ENCODE data around the gene KATNBL1.

KATNBL1 gene

DNA sequence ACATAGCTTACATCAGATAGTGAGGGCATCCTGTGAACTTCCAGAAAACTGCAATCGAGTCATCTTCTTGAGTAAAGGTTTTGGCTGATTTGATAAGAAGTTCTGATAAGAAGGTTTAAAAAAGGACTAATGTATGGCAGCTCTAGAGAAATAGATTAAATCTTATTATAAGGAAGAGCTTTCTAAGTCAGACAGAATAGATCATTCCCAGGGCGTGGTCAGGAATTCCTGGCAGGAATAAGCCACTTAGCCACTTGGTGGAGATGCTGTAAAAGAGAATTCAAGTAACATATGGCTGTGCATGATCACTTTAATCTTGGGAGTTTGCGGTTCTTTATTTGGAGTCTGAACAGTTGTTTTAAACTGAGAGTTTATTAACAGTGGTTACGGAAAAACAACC is 90.6 kb downstream of the KATNBL1 start:
- H3K4me3 ChIP-seq (replicated peaks; ENCODE audit: low read depth, low read length), result no peak overlapping the region
- peak; percentile 4 for DNase-seq (ENCODE audit: low read depth)
- TF ChIP-seq, protein P1, sequence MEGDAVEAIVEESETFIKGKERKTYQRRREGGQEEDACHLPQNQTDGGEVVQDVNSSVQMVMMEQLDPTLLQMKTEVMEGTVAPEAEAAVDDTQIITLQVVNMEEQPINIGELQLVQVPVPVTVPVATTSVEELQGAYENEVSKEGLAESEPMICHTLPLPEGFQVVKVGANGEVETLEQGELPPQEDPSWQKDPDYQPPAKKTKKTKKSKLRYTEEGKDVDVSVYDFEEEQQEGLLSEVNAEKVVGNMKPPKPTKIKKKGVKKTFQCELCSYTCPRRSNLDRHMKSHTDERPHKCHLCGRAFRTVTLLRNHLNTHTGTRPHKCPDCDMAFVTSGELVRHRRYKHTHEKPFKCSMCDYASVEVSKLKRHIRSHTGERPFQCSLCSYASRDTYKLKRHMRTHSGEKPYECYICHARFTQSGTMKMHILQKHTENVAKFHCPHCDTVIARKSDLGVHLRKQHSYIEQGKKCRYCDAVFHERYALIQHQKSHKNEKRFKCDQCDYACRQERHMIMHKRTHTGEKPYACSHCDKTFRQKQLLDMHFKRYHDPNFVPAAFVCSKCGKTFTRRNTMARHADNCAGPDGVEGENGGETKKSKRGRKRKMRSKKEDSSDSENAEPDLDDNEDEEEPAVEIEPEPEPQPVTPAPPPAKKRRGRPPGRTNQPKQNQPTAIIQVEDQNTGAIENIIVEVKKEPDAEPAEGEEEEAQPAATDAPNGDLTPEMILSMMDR (IDR thresholded peaks at IDR 0.05; ENCODE audit: low read length, missing control alignments), result no peak

- no peak overlapping the region for H3K4me3 ChIP-seq (replicated peaks; ENCODE audit: low read depth, low read length)
- TF ChIP-seq, protein P1 (IDR thresholded peaks at IDR 0.05; ENCODE audit: low read length, missing control alignments), result no peak
- DNase-seq (ENCODE audit: low read depth), result no peak
Observed at GRCh38 chr15:34116620-34117019, 93.3 kb downstream of the KATNBL1 start.

- TF ChIP-seq, protein P1 (IDR thresholded peaks at IDR 0.05; ENCODE audit: low read length, missing control alignments), result no peak
- no peak for DNase-seq (ENCODE audit: low read depth)
- no peak overlapping the region for H3K4me3 ChIP-seq (replicated peaks; ENCODE audit: low read depth, low read length)
Observed at GRCh38 chr15:34114739-34115138, 95.2 kb downstream of the KATNBL1 start.

- TF ChIP-seq, protein P1 (IDR thresholded peaks at IDR 0.05; ENCODE audit: low read length, missing control alignments), result no peak
- H3K4me3 ChIP-seq (replicated peaks; ENCODE audit: low read depth, low read length), result no peak overlapping the region
- DNase-seq (ENCODE audit: low read depth), result no peak
Observed at GRCh38 chr15:34114215-34114614, 95.7 kb downstream of the KATNBL1 start.

DNA sequence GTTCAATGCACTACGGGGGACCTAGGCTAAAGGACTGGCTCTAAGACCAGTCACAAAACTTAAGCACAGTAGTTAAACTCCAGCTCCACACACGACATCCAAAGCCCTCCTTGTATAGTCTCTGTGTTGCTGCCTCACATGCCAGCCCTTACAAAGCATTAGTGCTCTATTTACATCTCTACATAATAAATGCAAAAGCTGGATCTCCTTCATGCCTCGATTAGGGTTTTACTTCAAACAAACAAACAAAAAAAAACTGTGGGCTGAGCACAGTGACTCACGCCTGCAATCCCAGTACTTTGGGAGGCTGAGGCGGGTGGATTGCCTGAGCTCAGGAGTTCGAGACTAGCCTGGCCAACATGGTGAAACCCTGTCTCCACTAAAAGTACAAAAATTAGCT is 98.4 kb downstream of the KATNBL1 start:
- TF ChIP-seq, protein P1 (IDR thresholded peaks at IDR 0.05; ENCODE audit: low read length, missing control alignments), result no peak
- no peak for DNase-seq (ENCODE audit: low read depth)
- H3K4me3 ChIP-seq (replicated peaks; ENCODE audit: low read depth, low read length), result no peak overlapping the region

- TF ChIP-seq, protein P1 (IDR thresholded peaks at IDR 0.05; ENCODE audit: low read length, missing control alignments), result peak; percentile 87
- DNase-seq (ENCODE audit: low read depth), result peak; percentile 69
- H3K4me3 ChIP-seq (replicated peaks; ENCODE audit: low read depth, low read length), result no peak overlapping the region
Observed at GRCh38 chr15:34109797-34110663, 99.9 kb downstream of the KATNBL1 start.

GRCh38 chr15:34107315-34107714 is 102.6 kb downstream of the KATNBL1 start:
- TF ChIP-seq, protein P1 (IDR thresholded peaks at IDR 0.05; ENCODE audit: low read length, missing control alignments), result no peak
- H3K4me3 ChIP-seq (replicated peaks; ENCODE audit: low read depth, low read length), result no peak overlapping the region
- DNase-seq (ENCODE audit: low read depth), result no peak
